Muscle of back (tissue), 13 donors: ENCODE results near the gene MAGEB1. TPM values are rescaled to one million over a fixed set of nuclear protein-coding genes. Genes with fewer than 3 reads are reported as not detected.
A peak's percentile ranks its signal among the peaks of the same experiment; 100 is the strongest.

Source experiments
- DNase-seq, 3 donors: peaks; one replicate each; pipeline versions ENCODE4 v3.0.0 to v3.0.0-alpha.2; 2013
- long read RNA-seq, 9 donors: transcript quantifications; one replicate each; lab custom pipeline, GENCODE V29; 2026
- polyA plus RNA-seq, 10 donors: library from polyadenylated mRNA; unstranded; fragments of 120-200 nt; gene quantifications; one replicate each; pipeline ENCODE4 v1.2.1, GENCODE V29; 2013; ENCODE audit not compliant: insufficient read length in 10 of 10

MAGEB1 gene
- under 1 TPM in 1 of 10 donors, not detected in 9; 0.12 TPM for polyA plus RNA-seq
- long read RNA-seq, donor 1 = 0 reads
- long read RNA-seq, donor 2 = 0 reads
- long read RNA-seq, donor 3 = 0 reads
- long read RNA-seq, donor 4 = 0 reads
- long read RNA-seq, donor 5 = 0 reads
- long read RNA-seq, donor 6 = 0 reads
- long read RNA-seq, donor 7 = 0 reads
- long read RNA-seq, donor 8 = 0 reads
- long read RNA-seq, donor 9 = 0 reads

GRCh38 chrX:30246769-30247489, at the start of gene MAGEB1:
TSS of gene MAGEB1 (plus strand) at chrX:30247146. CDS start at chrX:30250494, 3,348 bp downstream.
- no peak for DNase-seq

- no peak for DNase-seq
These were observed 34.8 kb upstream of the MAGEB1 start for GRCh38 chrX:30212172-30212571.

- no peak for DNase-seq
These were observed 31.5 kb upstream of the MAGEB1 start, which contains the start of gene MAGEB2 for GRCh38 chrX:30215357-30215843. TSS of gene MAGEB2 (plus strand) at chrX:30215563. CDS start at chrX:30218581, 3,018 bp downstream.

- DNase-seq = no peak
These were observed 29.5 kb upstream of the MAGEB1 start for GRCh38 chrX:30217465-30217864.

GRCh38 chrX:30219372-30219771, 27.6 kb upstream of the MAGEB1 start:
- no peak for DNase-seq

GRCh38 chrX:30220661-30221060, 26.3 kb upstream of the MAGEB1 start:
- DNase-seq = no peak

GRCh38 chrX:30224536-30224935, 22.4 kb upstream of the MAGEB1 start:
- no peak for DNase-seq

- DNase-seq = no peak
These were observed 18.4 kb upstream of the MAGEB1 start for GRCh38 chrX:30228526-30228925.

- no peak for DNase-seq
These were observed 16.6 kb upstream of the MAGEB1 start, which contains the start of gene MAGEB3 for GRCh38 chrX:30230395-30230794. TSS of gene MAGEB3 (plus strand) at chrX:30230657. CDS start at chrX:30235925, 5,268 bp downstream.

GRCh38 chrX:30241724-30242415, 5.1 kb upstream of the MAGEB1 start, which contains the start of gene MAGEB4:
TSS of gene MAGEB4 (plus strand) at chrX:30242000. CDS start at chrX:30242136, 136 bp downstream.
- no peak for DNase-seq

GRCh38 chrX:30248854-30249253, 1.9 kb downstream of the MAGEB1 start:
- no peak for DNase-seq

GRCh38 chrX:30253257-30253656, 6.3 kb downstream of the MAGEB1 start:
- DNase-seq = no peak

GRCh38 chrX:30259927-30260326, 13.0 kb downstream of the MAGEB1 start:
- no peak for DNase-seq

- no peak for DNase-seq
These were observed 14.1 kb downstream of the MAGEB1 start for GRCh38 chrX:30261012-30261411.

GRCh38 chrX:30262763-30263162, 15.8 kb downstream of the MAGEB1 start:
- DNase-seq = no peak

GRCh38 chrX:30270639-30271038, 23.7 kb downstream of the MAGEB1 start:
- DNase-seq = no peak

- peak in 2 of 3 donors; percentile 2 to 6 for DNase-seq
These were observed 28.6 kb downstream of the MAGEB1 start for GRCh38 chrX:30275498-30275897.

GRCh38 chrX:30278365-30278764, 31.4 kb downstream of the MAGEB1 start:
- DNase-seq = no peak

GRCh38 chrX:30280428-30280827, 33.5 kb downstream of the MAGEB1 start:
- DNase-seq = no peak

GRCh38 chrX:30282527-30282926, 35.6 kb downstream of the MAGEB1 start:
- no peak for DNase-seq

GRCh38 chrX:30283456-30284200, 36.7 kb downstream of the MAGEB1 start:
- DNase-seq = peak in 1 of 3 donors; percentile 66
